ENCODE results near the gene SGIP1.
"Not testable (repeated sequence)": the region's sequence is repeated elsewhere in the genome, so short reads cannot be mapped to it uniquely, and the experiment has no call there.

Gene SGIP1

GRCh38 chr1:66778266-66778665, 244.3 kb downstream of the SGIP1 start:
- Histone ChIP-seq H2BK5ac (ENCODE audit: low read depth, low read length, poor library complexity) (no peak overlapping the region), H3K79me2 (ENCODE audit: control insufficient read depth, insufficient read depth, low read length, poor library complexity) (no peaks in the 10 kb centered on the region), H3K4me3 (ENCODE audit: low read depth, low read length) (no peak overlapping the region), H3K4ac (ENCODE audit: low read depth, low read length) (no peak overlapping the region), H2AK5ac (ENCODE audit: low read length) (no peak overlapping the region), H3K4me1 (ENCODE audit: control insufficient read depth in 1 of 2, insufficient read depth in 2 of 2, low read length in 2 of 2) (no peaks in the 10 kb centered on the region), H4K12ac (ENCODE audit: low read depth, low read length) (no peak overlapping the region), H3K9ac (ENCODE audit: low read length) (no peak overlapping the region), H3K14ac (ENCODE audit: low read length) (no peak overlapping the region), H3K27ac (ENCODE audit: low read depth, low read length) (no peak overlapping the region), H2BK12ac (ENCODE audit: low read length) (no peak overlapping the region), H3K18ac (ENCODE audit: low read length) (no peak overlapping the region), H4K8ac (ENCODE audit: low read depth, low read length) (no peak overlapping the region), H3K4me2 (ENCODE audit: low read length) (no peak overlapping the region), H3K27me3 (ENCODE audit: insufficient read depth, low read length) (no peaks in the 10 kb centered on the region), H3K23ac (ENCODE audit: low read length) (no peak overlapping the region), H2AFZ (ENCODE audit: insufficient read depth, low read length, poor library complexity) (no peak overlapping the region), H4K91ac (ENCODE audit: low read depth, low read length) (no peak overlapping the region), H3K79me1 (ENCODE audit: low read length) (no peaks in the 10 kb centered on the region), H3K9me3 (ENCODE audit: insufficient read depth, low read depth, low read length) (no peaks in the 10 kb centered on the region), H2BK120ac (ENCODE audit: insufficient read depth, low read length, poor library complexity) (no peak overlapping the region), H3K36me3 (ENCODE audit: control insufficient read depth in 1 of 2, insufficient read depth in 2 of 2, low read length in 2 of 2) (no peaks in the 10 kb centered on the region)
- DNase-seq: no peak
- no CpG with 5 or more reads among the region's 4 CpGs for WGBS (ENCODE audit: extremely low coverage, insufficient coverage, insufficient read length)

GRCh38 chr1:66778969-66779368, 245.0 kb downstream of the SGIP1 start:
- Histone ChIP-seq H3K4me1 (ENCODE audit: control insufficient read depth in 1 of 2, insufficient read depth in 2 of 2, low read length in 2 of 2) (no peaks in the 10 kb centered on the region), H2BK12ac (ENCODE audit: low read length) (no peak overlapping the region), H3K79me1 (ENCODE audit: low read length) (no peaks in the 10 kb centered on the region), H3K27me3 (ENCODE audit: insufficient read depth, low read length) (no peaks in the 10 kb centered on the region), H2AK5ac (ENCODE audit: low read length) (no peak overlapping the region), H2BK120ac (ENCODE audit: insufficient read depth, low read length, poor library complexity) (no peak overlapping the region), H4K12ac (ENCODE audit: low read depth, low read length) (no peak overlapping the region), H3K9me3 (ENCODE audit: insufficient read depth, low read depth, low read length) (no peaks in the 10 kb centered on the region), H3K18ac (ENCODE audit: low read length) (no peak overlapping the region), H3K4ac (ENCODE audit: low read depth, low read length) (no peak overlapping the region), H3K4me2 (ENCODE audit: low read length) (no peak overlapping the region), H4K91ac (ENCODE audit: low read depth, low read length) (no peak overlapping the region), H3K4me3 (ENCODE audit: low read depth, low read length) (no peak overlapping the region), H4K8ac (ENCODE audit: low read depth, low read length) (no peak overlapping the region), H3K14ac (ENCODE audit: low read length) (no peak overlapping the region), H3K36me3 (ENCODE audit: control insufficient read depth in 1 of 2, insufficient read depth in 2 of 2, low read length in 2 of 2) (no peaks in the 10 kb centered on the region), H3K9ac (ENCODE audit: low read length) (no peak overlapping the region), H2BK5ac (ENCODE audit: low read depth, low read length, poor library complexity) (no peak overlapping the region), H3K79me2 (ENCODE audit: control insufficient read depth, insufficient read depth, low read length, poor library complexity) (no peaks in the 10 kb centered on the region), H2AFZ (ENCODE audit: insufficient read depth, low read length, poor library complexity) (no peak overlapping the region), H3K27ac (ENCODE audit: low read depth, low read length) (no peak overlapping the region), H3K23ac (ENCODE audit: low read length) (no peak overlapping the region)
- no peak for DNase-seq
- no CpG with 5 or more reads among the region's 4 CpGs for WGBS (ENCODE audit: extremely low coverage, insufficient coverage, insufficient read length)

- Histone ChIP-seq H2AK5ac (ENCODE audit: low read length) (no peak overlapping the region), H3K79me1 (ENCODE audit: low read length) (no peaks in the 10 kb centered on the region), H3K4me3 (ENCODE audit: low read depth, low read length) (no peak overlapping the region), H3K36me3 (ENCODE audit: control insufficient read depth in 1 of 2, insufficient read depth in 2 of 2, low read length in 2 of 2) (no peaks in the 10 kb centered on the region), H2BK12ac (ENCODE audit: low read length) (no peak overlapping the region), H2AFZ (ENCODE audit: insufficient read depth, low read length, poor library complexity) (no peak overlapping the region), H3K14ac (ENCODE audit: low read length) (no peak overlapping the region), H4K8ac (ENCODE audit: low read depth, low read length) (no peak overlapping the region), H3K4me1 (ENCODE audit: control insufficient read depth in 1 of 2, insufficient read depth in 2 of 2, low read length in 2 of 2) (no peaks in the 10 kb centered on the region), H2BK5ac (ENCODE audit: low read depth, low read length, poor library complexity) (no peak overlapping the region), H4K12ac (ENCODE audit: low read depth, low read length) (no peak overlapping the region), H3K9me3 (ENCODE audit: insufficient read depth, low read depth, low read length) (no peaks in the 10 kb centered on the region), H3K27ac (ENCODE audit: low read depth, low read length) (no peak overlapping the region), H3K4ac (ENCODE audit: low read depth, low read length) (no peak overlapping the region), H3K23ac (ENCODE audit: low read length) (no peak overlapping the region), H3K4me2 (ENCODE audit: low read length) (no peak overlapping the region), H3K18ac (ENCODE audit: low read length) (no peak overlapping the region), H3K9ac (ENCODE audit: low read length) (no peak overlapping the region), H3K79me2 (ENCODE audit: control insufficient read depth, insufficient read depth, low read length, poor library complexity) (no peaks in the 10 kb centered on the region), H4K91ac (ENCODE audit: low read depth, low read length) (no peak overlapping the region), H3K27me3 (ENCODE audit: insufficient read depth, low read length) (no peaks in the 10 kb centered on the region), H2BK120ac (ENCODE audit: insufficient read depth, low read length, poor library complexity) (no peak overlapping the region)
- no CpG with 5 or more reads among the region's 2 CpGs for WGBS (ENCODE audit: extremely low coverage, insufficient coverage, insufficient read length)
- no peak for DNase-seq
Measured at GRCh38 chr1:66779475-66780078, 245.6 kb downstream of the SGIP1 start.

- H2BK120ac ChIP-seq (ENCODE audit: insufficient read depth, low read length, poor library complexity); H3K9me3 ChIP-seq (ENCODE audit: insufficient read depth, low read depth, low read length); H4K8ac ChIP-seq (ENCODE audit: low read depth, low read length); H3K4ac ChIP-seq (ENCODE audit: low read depth, low read length); H3K79me1 ChIP-seq (ENCODE audit: low read length); H4K12ac ChIP-seq (ENCODE audit: low read depth, low read length); H3K4me1 ChIP-seq (ENCODE audit: control insufficient read depth in 1 of 2, insufficient read depth in 2 of 2, low read length in 2 of 2); H3K27ac ChIP-seq (ENCODE audit: low read depth, low read length); H2BK5ac ChIP-seq (ENCODE audit: low read depth, low read length, poor library complexity); H3K4me3 ChIP-seq (ENCODE audit: low read depth, low read length); H2AK5ac ChIP-seq (ENCODE audit: low read length); H3K9ac ChIP-seq (ENCODE audit: low read length); H2AFZ ChIP-seq (ENCODE audit: insufficient read depth, low read length, poor library complexity); H3K36me3 ChIP-seq (ENCODE audit: control insufficient read depth in 1 of 2, insufficient read depth in 2 of 2, low read length in 2 of 2); H3K27me3 ChIP-seq (ENCODE audit: insufficient read depth, low read length); H4K91ac ChIP-seq (ENCODE audit: low read depth, low read length); H3K14ac ChIP-seq (ENCODE audit: low read length); H3K79me2 ChIP-seq (ENCODE audit: control insufficient read depth, insufficient read depth, low read length, poor library complexity); H3K23ac ChIP-seq (ENCODE audit: low read length); H2BK12ac ChIP-seq (ENCODE audit: low read length); DNase-seq; H3K18ac ChIP-seq (ENCODE audit: low read length); H3K4me2 ChIP-seq (ENCODE audit: low read length): not testable (repeated sequence)
- WGBS (ENCODE audit: extremely low coverage, insufficient coverage, insufficient read length): no CpG with 5 or more reads among the region's 2 CpGs
Measured at GRCh38 chr1:66785800-66786199, 251.8 kb downstream of the SGIP1 start.

All from trophoblast cell (in vitro differentiated cells and primary cell).